SU-DHL-6 (cell line): Measurements from ENCODE around the gene GALNT10.

Experiments used
- H2AFZ ChIP-seq: fragments of 200-600 bp; sonication (generic); 2 replicates; pipeline ENCODE4 v1.6.1; 2014; ENCODE audit warnings: low read depth, mild to moderate bottlenecking, moderate library complexity, mixed read lengths, antibody characterized with exemption, low read length; ENCODE audit not compliant: severe bottlenecking
- H3F3A ChIP-seq: fragments of 200-600 bp; shearing (Covaris generic); 2 replicates; pipeline ENCODE4 v1.6.0; 2016; ENCODE audit warnings: antibody characterized with exemption, mild to moderate bottlenecking; ENCODE audit not compliant: insufficient read depth
- H3K27ac ChIP-seq: fragments of 200-600 bp; sonication (generic); 2 replicates; pipeline ENCODE4 v1.5.1; 2016; ENCODE audit warnings: low read depth, mild to moderate bottlenecking, low read length, moderate library complexity, mixed read lengths
- H3K27me3 ChIP-seq: fragments of 200-600 bp; sonication (generic), shearing (Covaris generic); 2 replicates; pipeline ENCODE4 v1.6.0; 2014; ENCODE audit warnings: mild to moderate bottlenecking, low read length
- H3K36me3 ChIP-seq: fragments of 200-600 bp; sonication (generic); 2 replicates; pipeline ENCODE4 v1.6.1; 2014; ENCODE audit warnings: mild to moderate bottlenecking, low read length, mixed read lengths
- H3K4me2 ChIP-seq: fragments of 300-600, 200-600 bp; shearing (Covaris generic), sonication (generic); 2 replicates; pipeline ENCODE4 v1.6.0; 2014; ENCODE audit warnings: low read length, low read depth, mild to moderate bottlenecking; ENCODE audit not compliant: poor library complexity, severe bottlenecking
- H3K4me3 ChIP-seq: fragments of 200-600 bp; sonication (generic); 2 replicates; pipeline ENCODE4 v1.5.1; 2014; ENCODE audit warnings: antibody characterized with exemption, low read length, mild to moderate bottlenecking, mixed read lengths; ENCODE audit not compliant: insufficient read depth, poor library complexity, severe bottlenecking
- H3K79me2 ChIP-seq: fragments of 200-600 bp; sonication (generic); 2 replicates; pipeline ENCODE4 v1.6.1; 2014; ENCODE audit warnings: mild to moderate bottlenecking, low read length, moderate library complexity; ENCODE audit not compliant: insufficient read depth
- H3K9ac ChIP-seq: fragments of 200-600 bp; sonication (generic); 2 replicates; pipeline ENCODE4 v1.7.0; 2014; ENCODE audit warnings: mild to moderate bottlenecking, low read length
- H3K9me2 ChIP-seq: fragments of 200-600 bp; sonication (generic); replicated peaks from 2 replicates; pipeline ENCODE4 v1.6.1; 2014; ENCODE audit warnings: low read length; ENCODE audit not compliant: insufficient read depth
- H3K9me3 ChIP-seq: fragments of 200-600 bp; sonication (generic); 2 replicates; pipeline ENCODE4 v1.6.1; 2014; ENCODE audit warnings: low read length, mixed read lengths; ENCODE audit not compliant: insufficient read depth
- H4K20me1 ChIP-seq: fragments of 200-600 bp; sonication (generic); 2 replicates; pipeline ENCODE4 v1.6.1; 2014; ENCODE audit warnings: low read depth, mild to moderate bottlenecking, antibody characterized with exemption, low read length, moderate library complexity, mixed read lengths
- CTCF ChIP-seq: fragments of 200-600 bp; sonication (generic); IDR thresholded peaks from one replicate; pipeline ENCODE4 v1.5.1; 2017; ENCODE audit warnings: antibody characterized with exemption, mild to moderate bottlenecking, low read length, moderate library complexity; ENCODE audit not compliant: insufficient read depth, poor library complexity, severe bottlenecking
- EZH2phosphoT487 ChIP-seq: fragments of 200-600 bp; sonication (generic), shearing (Covaris generic); conservative IDR thresholded peaks from 2 replicates; pipeline ENCODE4 v1.6.1; 2018; ENCODE audit warnings: mild to moderate bottlenecking, antibody characterized with exemption, low read length, moderate library complexity, mixed read lengths

Gene GALNT10

GRCh38 chr5:154193701-154194121 is 3.2 kb downstream of the GALNT10 start:
- no peaks in the 10 kb centered on the region for H3K9me2 ChIP-seq
- H3F3A ChIP-seq = no peaks in the 10 kb centered on the region
- H3K27me3 ChIP-seq = no peaks in the 10 kb centered on the region
- H3K9ac ChIP-seq = no peak overlapping the region
- no peaks in the 10 kb centered on the region for H3K79me2 ChIP-seq
- TF ChIP-seq EZH2phosphoT487 (no peak), CTCF (no peak)
- no peaks in the 10 kb centered on the region for H3K36me3 ChIP-seq
- no peak overlapping the region for H3K27ac ChIP-seq
- H2AFZ ChIP-seq = no peak overlapping the region
- no peaks in the 10 kb centered on the region for H4K20me1 ChIP-seq
- H3K9me3 ChIP-seq = no peaks in the 10 kb centered on the region
- no peak overlapping the region for H3K4me2 ChIP-seq
- H3K4me3 ChIP-seq = no peak overlapping the region

DNA sequence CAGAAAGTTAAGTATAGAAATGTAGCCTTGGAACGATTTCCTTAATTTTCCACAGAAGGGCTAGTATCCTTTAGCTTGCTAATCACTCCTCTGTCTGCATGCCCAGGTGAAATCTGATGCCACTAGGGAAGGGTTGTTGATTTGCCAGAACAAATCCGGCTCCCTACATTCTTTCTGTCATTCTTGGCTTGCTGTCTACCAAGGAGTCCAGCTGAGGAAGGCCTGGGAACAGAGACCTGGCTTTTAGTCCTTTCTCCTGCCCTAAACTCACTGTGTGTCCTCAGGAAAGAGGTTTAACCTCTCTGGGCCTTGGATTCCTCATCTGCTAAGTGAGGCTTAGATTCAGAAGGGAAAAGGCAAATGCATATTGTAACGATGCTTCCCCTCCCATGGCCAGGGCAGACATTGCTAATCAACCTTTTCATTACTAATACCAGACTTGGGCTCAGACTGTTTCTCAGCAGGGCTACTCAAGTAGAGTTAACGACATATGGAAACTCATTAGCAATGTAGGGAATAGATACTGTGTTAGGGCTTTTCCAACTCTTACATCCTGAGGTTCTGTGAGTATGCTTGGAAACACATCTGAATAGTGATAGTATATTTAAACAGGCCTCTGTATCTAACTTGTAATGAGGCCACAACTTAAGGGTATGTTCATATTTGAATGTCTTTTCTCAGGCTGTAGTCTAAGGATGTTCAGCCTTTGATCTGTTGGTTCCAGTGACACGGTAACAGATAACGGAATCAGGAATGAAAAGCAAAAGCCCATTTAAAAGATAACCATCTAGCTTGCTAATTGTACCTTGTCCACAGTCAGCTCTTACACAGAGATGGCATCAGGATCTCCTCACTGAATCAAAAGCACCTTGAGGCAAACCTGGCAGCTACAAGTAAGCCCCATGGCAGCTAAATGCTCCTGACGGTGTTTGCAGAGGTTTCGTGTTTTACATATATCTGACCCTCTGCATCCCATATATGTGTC is 4.1 kb downstream of the GALNT10 start:
- no peaks in the 10 kb centered on the region for H3K27me3 ChIP-seq
- H2AFZ ChIP-seq = no peak overlapping the region
- no peaks in the 10 kb centered on the region for H3K36me3 ChIP-seq
- H3K9ac ChIP-seq = no peak overlapping the region
- H3K27ac ChIP-seq = no peak overlapping the region
- no peaks in the 10 kb centered on the region for H4K20me1 ChIP-seq
- no peak overlapping the region for H3K4me2 ChIP-seq
- no peaks in the 10 kb centered on the region for H3K9me2 ChIP-seq
- TF ChIP-seq CTCF (no peak), EZH2phosphoT487 (no peak)
- H3K79me2 ChIP-seq = no peaks in the 10 kb centered on the region
- H3K4me3 ChIP-seq = no peak overlapping the region
- H3K9me3 ChIP-seq = no peaks in the 10 kb centered on the region
- no peaks in the 10 kb centered on the region for H3F3A ChIP-seq

DNA sequence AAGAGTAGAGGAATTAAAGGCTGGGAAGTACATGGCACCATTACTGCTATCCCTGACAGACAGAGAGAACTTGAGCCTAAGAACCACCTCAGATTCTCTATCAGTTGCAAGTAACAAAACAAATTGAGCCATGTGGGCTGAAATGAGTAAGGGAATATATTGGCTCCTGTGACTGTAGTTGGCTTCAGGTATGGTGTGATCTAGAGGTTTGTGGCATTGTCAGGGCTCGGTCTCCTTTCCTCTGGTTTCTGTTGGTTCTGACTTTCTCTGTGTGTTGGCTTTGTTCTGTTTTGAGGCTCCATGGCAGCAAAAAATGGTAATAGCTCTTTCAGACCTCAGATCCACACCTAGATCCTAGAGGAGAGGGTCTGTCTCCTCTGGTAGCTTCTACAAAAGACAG is 5.7 kb downstream of the GALNT10 start:
- no peaks in the 10 kb centered on the region for H3K79me2 ChIP-seq
- no peaks in the 10 kb centered on the region for H3F3A ChIP-seq
- H3K9me3 ChIP-seq = no peaks in the 10 kb centered on the region
- no peaks in the 10 kb centered on the region for H3K27me3 ChIP-seq
- H3K9ac ChIP-seq = no peak overlapping the region
- no peaks in the 10 kb centered on the region for H3K9me2 ChIP-seq
- no peak overlapping the region for H3K4me2 ChIP-seq
- no peak overlapping the region for H3K27ac ChIP-seq
- H4K20me1 ChIP-seq = no peaks in the 10 kb centered on the region
- no peak overlapping the region for H2AFZ ChIP-seq
- no peak overlapping the region for H3K4me3 ChIP-seq
- TF ChIP-seq CTCF (no peak), EZH2phosphoT487 (no peak)
- H3K36me3 ChIP-seq = no peaks in the 10 kb centered on the region
